ENCODE data around the gene LCE5A. TPM values are rescaled to one million over a fixed set of nuclear protein-coding genes. Genes with fewer than 3 reads are reported as not detected.

The LCE5A gene
- polyA plus RNA-seq, 1 experiment: not detected

GRCh38 chr1:152506899-152507498, 3.6 kb upstream of the LCE5A start:
- Histone ChIP-seq H3K4me3 (ENCODE audit: low read depth, low read length) (no peak overlapping the region), H3K36me3 (ENCODE audit: control insufficient read depth, insufficient read depth, low read length) (no peaks in the 10 kb centered on the region), H3K27me3 (ENCODE audit: control insufficient read depth, insufficient read depth, low read length) (peaks cover 2% of the 10 kb centered on the region)
- TF ChIP-seq CTCF (IDR thresholded peaks at IDR 0.05; ENCODE audit: insufficient read depth, low read depth, low read length): no peak
- no peak for DNase-seq (ENCODE audit: low read depth)
- ChIA-PET CTCF (interaction anchor here (1.4 kb wide), 1 partner anchor 27 kb away, joined by 3 read pairs; no protein-coding TSS in a partner anchor), POLR2A (no interaction called here)

GRCh38 chr1:152511596-152511995, 993 bp downstream of the LCE5A start:
- no peak for TF ChIP-seq CTCF (IDR thresholded peaks at IDR 0.05; ENCODE audit: insufficient read depth, low read depth, low read length)
- CTCF ChIA-PET: interaction anchor here (0.8 to 1.3 kb wide), 3 partner anchors 13 to 71 kb away, joined by 3 to 5 read pairs (median 3); no protein-coding TSS in a partner anchor
- H3K36me3 ChIP-seq (ENCODE audit: control insufficient read depth, insufficient read depth, low read length): no peaks in the 10 kb centered on the region
- DNase-seq (ENCODE audit: low read depth): no peak
- POLR2A ChIA-PET: no interaction called here
- H3K4me3 ChIP-seq (ENCODE audit: low read depth, low read length): no peak overlapping the region
- peaks cover 13% of the 10 kb centered on the region for H3K27me3 ChIP-seq (ENCODE audit: control insufficient read depth, insufficient read depth, low read length)

DNA sequence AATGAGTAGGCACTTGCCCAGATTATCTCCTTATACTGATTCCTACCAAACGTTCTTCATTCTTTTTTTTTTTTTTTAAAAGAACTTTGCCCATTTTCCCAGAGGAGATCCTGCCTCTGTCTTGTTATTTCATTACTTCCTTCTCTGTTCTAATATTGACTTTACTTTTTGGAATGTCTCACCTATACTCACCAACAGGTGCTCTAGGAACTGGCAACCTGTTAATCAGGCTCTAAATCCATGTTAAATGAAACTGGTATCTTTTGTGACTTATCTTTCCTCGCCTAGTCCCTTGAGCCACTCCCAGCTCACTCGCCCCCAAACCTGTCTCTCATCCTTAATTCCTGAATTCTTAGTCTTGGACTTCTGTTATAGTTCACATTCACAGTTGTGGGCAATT, 2.5 kb downstream of the LCE5A start:
- no peak for TF ChIP-seq CTCF (IDR thresholded peaks at IDR 0.05; ENCODE audit: insufficient read depth, low read depth, low read length)
- peaks cover 11% of the 10 kb centered on the region for H3K27me3 ChIP-seq (ENCODE audit: control insufficient read depth, insufficient read depth, low read length)
- no peak for DNase-seq (ENCODE audit: low read depth)
- ChIA-PET POLR2A (no interaction called here), CTCF (no interaction called here)
- H3K36me3 ChIP-seq (ENCODE audit: control insufficient read depth, insufficient read depth, low read length): no peaks in the 10 kb centered on the region
- H3K4me3 ChIP-seq (ENCODE audit: low read depth, low read length): no peak overlapping the region

DNA sequence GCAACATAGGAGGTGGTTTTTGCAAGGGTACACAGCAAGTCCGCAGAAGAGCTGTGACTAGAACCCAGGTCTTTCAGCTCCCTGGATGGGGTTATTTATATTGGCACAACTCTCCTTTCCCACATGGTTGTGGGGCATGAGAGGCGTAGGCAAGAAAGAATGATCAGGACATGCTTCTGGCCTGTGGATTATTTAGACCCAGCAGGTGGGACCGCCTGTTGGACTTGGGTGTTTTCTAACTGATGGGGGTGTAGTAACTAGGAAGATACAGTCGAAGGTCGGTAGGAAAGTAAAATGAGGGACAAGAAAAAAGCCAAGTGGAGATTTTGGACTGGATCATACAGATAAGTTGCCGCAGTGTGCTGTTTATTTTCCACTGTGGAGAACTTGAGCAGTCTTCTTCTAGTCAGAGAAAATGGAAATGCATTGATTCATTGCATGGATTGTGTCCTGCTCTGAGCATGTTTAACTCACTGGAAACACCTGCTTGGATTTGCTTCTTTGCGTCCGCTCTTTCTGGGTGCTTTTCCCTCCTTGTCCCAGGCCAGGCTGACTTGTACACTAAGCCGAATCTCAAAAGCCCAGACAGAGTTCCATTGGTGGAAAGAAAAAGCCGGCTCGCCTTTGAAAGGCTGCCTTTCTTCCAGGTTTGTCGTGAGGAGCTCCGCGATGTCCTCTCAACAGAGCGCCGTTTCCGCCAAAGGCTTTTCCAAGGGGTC, 4.3 kb downstream of the LCE5A start:
- ChIA-PET POLR2A (no interaction called here), CTCF (interaction anchor here (1.1 to 1.9 kb wide), 3 partner anchors 18 to 57 kb away, joined by 3 to 8 read pairs (median 3); no protein-coding TSS in a partner anchor)
- no peak overlapping the region for H3K4me3 ChIP-seq (ENCODE audit: low read depth, low read length)
- no peak for TF ChIP-seq CTCF (IDR thresholded peaks at IDR 0.05; ENCODE audit: insufficient read depth, low read depth, low read length)
- DNase-seq (ENCODE audit: low read depth): no peak
- peaks cover 11% of the 10 kb centered on the region for H3K27me3 ChIP-seq (ENCODE audit: control insufficient read depth, insufficient read depth, low read length)
- no peaks in the 10 kb centered on the region for H3K36me3 ChIP-seq (ENCODE audit: control insufficient read depth, insufficient read depth, low read length)

DNA sequence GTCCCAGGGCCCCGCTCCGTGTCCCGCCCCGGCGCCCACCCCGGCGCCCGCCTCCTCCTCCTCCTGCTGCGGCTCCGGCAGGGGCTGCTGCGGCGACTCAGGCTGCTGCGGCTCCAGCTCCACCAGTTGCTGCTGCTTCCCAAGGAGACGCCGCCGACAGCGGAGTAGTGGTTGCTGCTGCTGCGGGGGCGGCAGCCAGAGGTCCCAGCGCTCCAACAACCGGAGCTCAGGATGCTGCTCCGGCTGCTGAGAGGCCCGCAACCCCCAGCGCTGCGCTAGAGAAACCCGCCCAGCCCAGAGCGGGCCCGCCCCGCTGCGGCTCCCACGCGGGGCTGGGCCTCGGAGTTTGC, 4.8 kb downstream of the LCE5A start:
- no peak for DNase-seq (ENCODE audit: low read depth)
- CTCF ChIA-PET: interaction anchor here (1.1 to 1.9 kb wide), 4 partner anchors 18 to 57 kb away, joined by 3 to 8 read pairs (median 3); no protein-coding TSS in a partner anchor
- TF ChIP-seq CTCF (IDR thresholded peaks at IDR 0.05; ENCODE audit: insufficient read depth, low read depth, low read length): no peak
- H3K36me3 ChIP-seq (ENCODE audit: control insufficient read depth, insufficient read depth, low read length): no peaks in the 10 kb centered on the region
- peaks cover 11% of the 10 kb centered on the region for H3K27me3 ChIP-seq (ENCODE audit: control insufficient read depth, insufficient read depth, low read length)
- POLR2A ChIA-PET: no interaction called here
- no peak overlapping the region for H3K4me3 ChIP-seq (ENCODE audit: low read depth, low read length)

Data from BJ (cell line).